HG02981 (cell line): ENCODE measurements around the gene TMOD2.

Experiments used
- ATAC-seq: cut with Tn5 transposase; IDR thresholded peaks from one replicate; pipeline ENCODE4 v1.9.1; 2021; ENCODE audit warnings: mild to moderate bottlenecking, moderate library complexity; ENCODE audit not compliant: unreplicated experiment

Gene TMOD2

GRCh38 chr15:51849860-51850259 lies 98.5 kb downstream of the TMOD2 start:
- no peak for ATAC-seq

GRCh38 chr15:51853998-51854397 lies 102.6 kb downstream of the TMOD2 start:
- ATAC-seq = no peak

- ATAC-seq = no peak
These were observed 104.2 kb downstream of the TMOD2 start for GRCh38 chr15:51855612-51856011.

GRCh38 chr15:51856714-51857380 lies 105.5 kb downstream of the TMOD2 start:
- ATAC-seq = no peak

GRCh38 chr15:51861557-51862359 lies 110.4 kb downstream of the TMOD2 start:
- peak; percentile 50 for ATAC-seq

- no peak for ATAC-seq
These were observed 111.7 kb downstream of the TMOD2 start for GRCh38 chr15:51863131-51863530.

- no peak for ATAC-seq
These were observed 113.1 kb downstream of the TMOD2 start for GRCh38 chr15:51864408-51865056.

- no peak for ATAC-seq
These were observed 113.9 kb downstream of the TMOD2 start for GRCh38 chr15:51865317-51865716.
